Stimulated activated CD4-positive, alpha-beta T cell treated with anti-CD3 and anti-CD28 coated beads, TNF-alpha, amount 100 ng/mL, for 24 hours (primary cell): ENCODE data around the gene ANKDD1A.

ENCODE experiments used
- DNase-seq, 3 experiments: peaks; one replicate each; pipeline ENCODE4 v3.0.0-alpha.2; 2020; ENCODE audit warnings: low read depth in 3 of 3

Gene ANKDD1A

GRCh38 chr15:64895285-64896065, 16.2 kb upstream of the ANKDD1A start:
- peak in 1 of 3 experiments; percentile 30 for DNase-seq

GRCh38 chr15:64896371-64897069, 15.2 kb upstream of the ANKDD1A start:
- DNase-seq: no peak

- no peak for DNase-seq
These were observed 14.2 kb upstream of the ANKDD1A start for GRCh38 chr15:64897345-64897985.

DNA sequence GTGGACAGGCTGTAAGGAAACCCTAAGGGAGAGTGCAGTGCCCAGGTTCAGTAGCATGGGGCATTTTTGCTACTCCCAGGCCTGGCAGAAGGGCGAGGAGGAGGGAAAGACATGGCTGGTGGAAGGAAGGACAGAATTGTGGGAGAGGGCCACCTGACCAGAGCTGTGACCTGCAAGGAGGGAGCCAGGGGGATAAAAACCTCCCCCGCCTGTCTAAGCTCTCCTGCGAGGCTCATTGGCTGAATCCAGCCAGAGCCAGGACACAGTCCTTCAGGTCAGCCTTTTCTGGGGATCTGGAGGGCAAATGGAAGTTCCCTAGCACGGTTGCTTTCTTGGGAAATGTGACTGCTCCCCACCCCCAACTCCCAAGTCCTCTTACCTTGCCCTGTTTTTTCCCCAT, 13.3 kb upstream of the ANKDD1A start:
- no peak for DNase-seq

- DNase-seq: no peak
These were observed 10.6 kb upstream of the ANKDD1A start for GRCh38 chr15:64901141-64901540.

- no peak for DNase-seq
These were observed 9.8 kb upstream of the ANKDD1A start for GRCh38 chr15:64901914-64902313.

- no peak for DNase-seq
These were observed 8.8 kb upstream of the ANKDD1A start for GRCh38 chr15:64902863-64903262.

- no peak for DNase-seq
These were observed 8.3 kb upstream of the ANKDD1A start for GRCh38 chr15:64903326-64903950.

GRCh38 chr15:64904189-64904588, 7.5 kb upstream of the ANKDD1A start:
- DNase-seq: no peak

DNA sequence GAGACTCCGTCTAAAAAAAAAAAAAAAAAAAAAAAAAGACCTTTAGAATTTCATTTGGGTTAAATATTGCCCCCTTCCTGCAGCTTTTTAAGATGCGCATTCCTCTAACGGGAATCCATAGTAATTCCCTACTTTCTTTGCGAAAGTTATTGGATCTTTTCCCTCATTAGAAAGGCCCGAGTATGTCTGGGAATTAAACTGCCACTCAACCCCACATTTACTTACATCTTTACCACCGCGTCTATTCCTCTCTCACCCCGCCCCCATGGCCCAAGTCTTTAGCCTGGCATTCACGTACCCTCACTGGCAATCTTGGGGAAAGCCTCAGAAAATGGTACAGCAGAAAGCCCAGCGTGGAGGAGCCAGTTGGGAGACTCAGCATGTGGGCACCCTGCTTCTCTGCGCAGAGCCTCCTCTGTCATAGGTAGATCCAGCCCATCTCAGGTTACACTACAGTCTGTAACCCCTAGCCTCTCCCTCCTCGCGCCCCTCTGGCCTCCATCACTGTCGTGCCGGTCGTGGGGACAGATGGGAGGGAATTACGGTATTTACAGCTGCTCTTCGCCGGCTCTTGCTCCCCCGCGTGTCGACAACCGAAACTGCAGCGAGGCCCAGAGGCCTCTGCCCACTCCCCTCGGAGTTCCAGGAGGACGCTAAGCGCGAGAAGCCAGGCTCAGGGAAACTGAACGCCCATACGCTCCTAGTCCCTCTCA, 6.4 kb upstream of the ANKDD1A start:
- peak; percentile 58 to 82 (median 70) for DNase-seq

GRCh38 chr15:64905941-64906340, 5.8 kb upstream of the ANKDD1A start:
- DNase-seq: no peak

DNA sequence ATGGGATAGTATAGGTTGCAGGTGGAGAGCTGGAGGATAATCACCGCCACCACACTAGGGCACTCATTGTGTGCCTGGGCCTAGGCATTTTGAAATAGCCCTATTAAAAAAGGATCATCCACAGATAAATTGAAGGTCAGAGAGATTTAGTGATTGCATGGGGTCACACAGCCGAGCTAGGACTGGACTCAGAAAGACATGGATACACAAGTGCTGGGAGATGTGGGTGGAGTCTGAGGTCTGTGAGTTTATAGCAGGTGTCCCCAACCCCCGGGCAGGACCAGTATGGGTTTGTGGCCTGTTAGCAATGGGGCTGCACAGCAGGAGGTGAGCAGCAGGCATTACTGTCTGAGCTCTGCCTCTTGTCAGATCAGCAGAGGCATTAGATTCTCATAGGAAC, 5.3 kb upstream of the ANKDD1A start:
- DNase-seq: no peak

DNA sequence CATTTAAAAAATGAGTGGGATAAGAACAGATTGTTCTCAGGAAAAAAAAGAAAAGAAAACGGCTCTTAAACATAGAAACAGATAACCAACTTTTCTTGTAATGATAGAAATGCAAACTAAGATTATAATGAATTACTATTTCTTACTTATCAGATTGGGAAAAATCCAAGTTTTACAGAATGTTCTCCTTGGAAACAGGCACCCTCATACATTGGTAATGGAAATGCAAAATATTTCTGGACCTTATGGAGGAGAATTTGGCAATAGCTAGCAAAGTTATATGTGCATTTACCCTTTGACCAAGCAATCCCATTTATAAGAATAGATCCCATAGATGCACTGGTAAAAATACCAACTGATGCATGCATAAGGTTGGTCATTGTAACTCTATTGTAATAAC, 3.7 kb upstream of the ANKDD1A start:
- DNase-seq: no peak

- DNase-seq: no peak
These were observed 2.2 kb upstream of the ANKDD1A start for GRCh38 chr15:64909546-64909945.

GRCh38 chr15:64912379-64913325, 950 bp downstream of the ANKDD1A start:
- DNase-seq: no peak

- DNase-seq: no peak
These were observed 4.0 kb downstream of the ANKDD1A start for GRCh38 chr15:64915518-64916227.

GRCh38 chr15:64916365-64916764, 4.7 kb downstream of the ANKDD1A start:
- no peak for DNase-seq

DNA sequence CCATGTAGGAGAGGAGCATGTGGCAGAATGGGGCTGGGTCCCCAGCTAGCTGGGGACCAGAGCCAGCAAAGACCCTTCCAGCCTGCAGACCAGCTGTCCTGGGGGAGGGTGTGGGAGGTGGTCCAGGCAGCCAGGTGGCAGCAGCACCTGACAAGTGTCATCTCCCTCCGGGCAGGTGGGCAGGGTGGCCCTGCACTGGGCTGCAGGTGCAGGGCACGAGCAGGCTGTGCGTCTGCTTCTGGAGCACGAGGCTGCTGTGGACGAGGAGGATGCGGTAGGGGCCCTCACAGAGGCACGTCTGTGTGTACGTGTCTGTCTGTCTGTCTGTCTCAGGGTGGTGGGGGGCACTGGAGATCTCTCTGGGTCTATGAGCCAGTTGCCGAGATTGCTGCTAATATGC, 5.5 kb downstream of the ANKDD1A start:
- no peak for DNase-seq

DNA sequence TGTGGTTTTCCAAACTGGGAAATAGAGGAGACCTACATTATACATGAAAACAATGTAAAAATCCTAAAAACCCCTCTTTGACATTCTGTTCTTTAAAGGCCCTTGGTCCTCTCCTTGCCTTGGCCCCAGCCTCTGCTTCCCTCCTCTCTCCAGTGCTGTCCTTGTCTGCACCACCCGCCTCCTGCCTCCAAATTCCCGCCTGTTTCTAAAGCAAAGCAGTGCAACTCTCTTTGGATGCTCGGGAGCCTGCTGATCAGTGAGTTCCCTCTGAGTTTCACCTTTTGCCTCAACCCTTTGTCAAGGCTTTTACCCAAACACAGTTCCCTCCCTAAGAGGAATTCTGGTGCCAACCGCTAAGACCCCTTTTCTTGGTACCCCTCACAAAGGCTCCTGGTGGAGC, 8.0 kb downstream of the ANKDD1A start:
- DNase-seq: no peak

DNA sequence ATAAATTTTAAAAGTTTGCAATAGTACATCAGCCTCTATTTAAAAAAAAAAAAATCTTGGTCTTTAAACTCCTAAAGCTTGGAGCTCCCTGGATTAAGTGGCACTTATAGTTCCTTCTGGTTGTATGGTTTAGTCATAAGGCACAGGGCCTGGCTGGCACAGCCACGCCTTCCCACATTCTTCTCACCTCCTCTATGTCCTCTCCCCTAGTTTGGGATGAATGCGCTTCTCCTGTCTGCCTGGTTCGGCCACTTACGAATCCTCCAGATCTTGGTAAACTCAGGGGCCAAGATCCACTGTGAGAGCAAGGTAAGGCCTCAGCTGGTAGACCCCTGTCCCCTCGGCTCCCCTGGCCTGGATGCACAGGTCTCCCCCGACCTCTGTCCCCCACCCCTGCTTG, 10.0 kb downstream of the ANKDD1A start:
- no peak for DNase-seq
